ENCODE results near the gene AP4E1.
"Not testable (repeated sequence)": the region's sequence is repeated elsewhere in the genome, so short reads cannot be mapped to it uniquely, and the experiment has no call there.

AP4E1 gene

GRCh38 chr15:50893976-50894375, 14.5 kb upstream of the AP4E1 start:
- ChIA-PET CTCF (no interaction called here), POLR2A (no interaction called here)
- TF ChIP-seq ZNF384 (IDR thresholded peaks at IDR 0.05) (no peak), FOXK2 (IDR thresholded peaks at IDR 0.05) (no peak), L3MBTL2 (conservative IDR thresholded peaks at IDR 0.05) (no peak), BHLHE40 (IDR thresholded peaks at IDR 0.05; ENCODE audit: borderline replicate concordance) (no peak), FOXM1 (IDR thresholded peaks at IDR 0.05; ENCODE audit: borderline replicate concordance) (no peak), LEF1 (IDR thresholded peaks at IDR 0.05; ENCODE audit: borderline replicate concordance) (no peak), ELF4 (IDR thresholded peaks at IDR 0.05) (no peak), NFRKB (IDR thresholded peaks at IDR 0.05) (no peak), ARNT (IDR thresholded peaks at IDR 0.05) (no peak), TARDBP (IDR thresholded peaks at IDR 0.05) (no peak), FOXA1 (IDR thresholded peaks at IDR 0.05) (no peak), HDGF (IDR thresholded peaks at IDR 0.05; ENCODE audit: borderline replicate concordance) (no peak)
- no peak for DNase-seq (ENCODE audit: extremely low spot score)

GRCh38 chr15:50901390-50901789, 7.1 kb upstream of the AP4E1 start:
- CTCF ChIA-PET; DNase-seq (ENCODE audit: extremely low spot score); POLR2A ChIA-PET: not testable (repeated sequence)
- 0 out of 2 replicates have a peak, but pooled peaks have one; percentile 14 for TF ChIP-seq ZNF384 (IDR thresholded peaks at IDR 0.05)

- DNase-seq (ENCODE audit: extremely low spot score) = no peak
- TF ChIP-seq TARDBP (IDR thresholded peaks at IDR 0.05) (no peak), HDGF (IDR thresholded peaks at IDR 0.05; ENCODE audit: borderline replicate concordance) (no peak), L3MBTL2 (conservative IDR thresholded peaks at IDR 0.05) (no peak), ARNT (IDR thresholded peaks at IDR 0.05) (no peak), FOXA1 (IDR thresholded peaks at IDR 0.05) (no peak), FOXM1 (IDR thresholded peaks at IDR 0.05; ENCODE audit: borderline replicate concordance) (no peak), SP1 (IDR thresholded peaks at IDR 0.05) (no peak), BHLHE40 (IDR thresholded peaks at IDR 0.05; ENCODE audit: borderline replicate concordance) (no peak), ZNF384 (IDR thresholded peaks at IDR 0.05) (no peak), LEF1 (IDR thresholded peaks at IDR 0.05; ENCODE audit: borderline replicate concordance) (no peak)
- ChIA-PET POLR2A (no interaction called here), CTCF (no interaction called here)
Observed at GRCh38 chr15:50904211-50904610, 4.3 kb upstream of the AP4E1 start.

GRCh38 chr15:50905055-50905454, 3.4 kb upstream of the AP4E1 start:
- POLR2A ChIA-PET = interaction anchor here (0.7 kb wide), 1 partner anchor 562 kb away, joined by 4 read pairs; no protein-coding TSS in a partner anchor

GRCh38 chr15:50906954-50907600, 1.4 kb upstream of the AP4E1 start:
- DNase-seq (ENCODE audit: extremely low spot score) = no peak
- no peak for TF ChIP-seq ELF4 (IDR thresholded peaks at IDR 0.05)
- no peak for TF ChIP-seq FOXM1 (IDR thresholded peaks at IDR 0.05; ENCODE audit: borderline replicate concordance)
- TF ChIP-seq SUZ12 (IDR thresholded peaks at IDR 0.05) = no peak
- ChIA-PET POLR2A (no interaction called here), CTCF (no interaction called here)

More at GRCh38 chr15:50905055-50905454, 3.4 kb upstream of the AP4E1 start:
- CTCF ChIA-PET = interaction anchor here (0.6 kb wide), 1 partner anchor 1656 kb away, joined by 4 read pairs; no protein-coding TSS in a partner anchor
- TF ChIP-seq ZNF384 (IDR thresholded peaks at IDR 0.05) = no peak
- DNase-seq (ENCODE audit: extremely low spot score) = no peak

- POLR2A ChIA-PET = no interaction called here
- CTCF ChIA-PET = interaction anchor here (0.6 kb wide), 1 partner anchor 549 kb away, joined by 4 read pairs; no protein-coding TSS in a partner anchor
- no peak for DNase-seq (ENCODE audit: extremely low spot score)
- TF ChIP-seq ARNT (IDR thresholded peaks at IDR 0.05) = no peak
- no peak for TF ChIP-seq L3MBTL2 (conservative IDR thresholded peaks at IDR 0.05)
- TF ChIP-seq ELF4 (IDR thresholded peaks at IDR 0.05) = no peak
- TF ChIP-seq HDGF (IDR thresholded peaks at IDR 0.05; ENCODE audit: borderline replicate concordance) = no peak
- TF ChIP-seq PKNOX1 (IDR thresholded peaks at IDR 0.05) = no peak
- no peak for TF ChIP-seq ZNF384 (IDR thresholded peaks at IDR 0.05)
- TF ChIP-seq FOXA1 (IDR thresholded peaks at IDR 0.05) = no peak
- no peak for TF ChIP-seq LEF1 (IDR thresholded peaks at IDR 0.05; ENCODE audit: borderline replicate concordance)
- TF ChIP-seq SP1 (IDR thresholded peaks at IDR 0.05) = no peak
- no peak for TF ChIP-seq NFRKB (IDR thresholded peaks at IDR 0.05)
- TF ChIP-seq FOXK2 (IDR thresholded peaks at IDR 0.05) = no peak
- TF ChIP-seq TARDBP (IDR thresholded peaks at IDR 0.05) = no peak
- TF ChIP-seq FOXM1 (IDR thresholded peaks at IDR 0.05; ENCODE audit: borderline replicate concordance) = no peak
Observed at GRCh38 chr15:50907601-50908208, 778 bp upstream of the AP4E1 start.

GRCh38 chr15:50909010-50909317, 481 bp downstream of the AP4E1 start:
- ChIA-PET POLR2A (interaction anchor here (2.0 kb wide), 1 partner anchor 555 kb away, joined by 7 read pairs; the partner anchor contains the start of gene GABPB1), CTCF (interaction anchor here (0.6 to 1.5 kb wide), 3 partner anchors 15 to 254 kb away, joined by 3 to 4 read pairs (median 3); no protein-coding TSS in a partner anchor)
- TF ChIP-seq FOXM1 (IDR thresholded peaks at IDR 0.05; ENCODE audit: borderline replicate concordance) (no peak), ARNT (IDR thresholded peaks at IDR 0.05) (no peak), SUZ12 (IDR thresholded peaks at IDR 0.05) (no peak), NFRKB (IDR thresholded peaks at IDR 0.05) (no peak), PKNOX1 (IDR thresholded peaks at IDR 0.05) (no peak), ZNF384 (IDR thresholded peaks at IDR 0.05) (no peak), FOXA1 (IDR thresholded peaks at IDR 0.05) (no peak), HDGF (IDR thresholded peaks at IDR 0.05; ENCODE audit: borderline replicate concordance) (no peak), SP1 (IDR thresholded peaks at IDR 0.05) (no peak), BHLHE40 (IDR thresholded peaks at IDR 0.05; ENCODE audit: borderline replicate concordance) (no peak), FOXK2 (IDR thresholded peaks at IDR 0.05) (no peak), ELF4 (IDR thresholded peaks at IDR 0.05) (no peak), CTBP1 (IDR thresholded peaks at IDR 0.05; ENCODE audit: borderline replicate concordance) (no peak), TARDBP (IDR thresholded peaks at IDR 0.05) (no peak), LEF1 (IDR thresholded peaks at IDR 0.05; ENCODE audit: borderline replicate concordance) (no peak), L3MBTL2 (conservative IDR thresholded peaks at IDR 0.05) (no peak)
- no peak for DNase-seq (ENCODE audit: extremely low spot score)

- DNase-seq (ENCODE audit: extremely low spot score); CTCF ChIA-PET: not testable (repeated sequence)
- POLR2A ChIA-PET = interaction anchor here (2.0 kb wide), 1 partner anchor 556 kb away, joined by 7 read pairs; the partner anchor contains the start of gene GABPB1
Observed at GRCh38 chr15:50910426-50910795, 1.9 kb downstream of the AP4E1 start.
